ENCODE measurements around the gene WWOX.
"Not testable (repeated sequence)": the region's sequence is repeated elsewhere in the genome, so short reads cannot be mapped to it uniquely, and the experiment has no call there.

WWOX gene

GRCh38 chr16:79021991-79022630 lies 922.7 kb downstream of the WWOX start:
- no peak for DNase-seq (ENCODE audit: low read depth)

GRCh38 chr16:79026117-79026516 lies 926.7 kb downstream of the WWOX start:
- DNase-seq (ENCODE audit: low read depth), result no peak

- DNase-seq (ENCODE audit: low read depth), result no peak
Observed at GRCh38 chr16:79036541-79036940, 937.1 kb downstream of the WWOX start.

- no peak for DNase-seq (ENCODE audit: low read depth)
Observed at GRCh38 chr16:79037521-79038373, 938.3 kb downstream of the WWOX start.

GRCh38 chr16:79041206-79041605 lies 941.8 kb downstream of the WWOX start:
- DNase-seq (ENCODE audit: low read depth), result no peak

DNA sequence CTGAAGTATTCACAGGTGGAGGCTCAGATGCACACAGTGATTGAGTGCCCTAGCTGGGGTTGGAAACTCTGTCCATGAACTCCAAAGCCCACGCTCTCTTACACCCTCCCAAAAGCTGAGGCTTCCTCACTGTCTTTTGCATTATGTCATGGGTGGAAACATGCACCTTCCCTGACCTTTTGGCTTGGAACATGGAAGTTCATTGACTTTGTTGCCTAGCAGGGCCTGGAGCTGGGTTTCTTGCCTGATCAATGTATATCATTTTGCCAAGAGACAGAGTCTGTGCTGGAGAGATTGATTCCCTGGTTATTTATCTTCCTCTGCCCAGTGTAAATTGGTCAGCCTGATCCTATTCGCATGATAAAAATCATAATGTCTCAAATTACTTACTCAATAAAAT lies 942.7 kb downstream of the WWOX start:
- no peak for DNase-seq (ENCODE audit: low read depth)

GRCh38 chr16:79042886-79043285 lies 943.4 kb downstream of the WWOX start:
- DNase-seq (ENCODE audit: low read depth), result no peak

GRCh38 chr16:79045191-79045590 lies 945.7 kb downstream of the WWOX start:
- DNase-seq (ENCODE audit: low read depth), result no peak

- DNase-seq (ENCODE audit: low read depth), result no peak
Observed at GRCh38 chr16:79047337-79047736, 947.9 kb downstream of the WWOX start.

- DNase-seq (ENCODE audit: low read depth), result no peak
Observed at GRCh38 chr16:79049040-79049439, 949.6 kb downstream of the WWOX start.

DNA sequence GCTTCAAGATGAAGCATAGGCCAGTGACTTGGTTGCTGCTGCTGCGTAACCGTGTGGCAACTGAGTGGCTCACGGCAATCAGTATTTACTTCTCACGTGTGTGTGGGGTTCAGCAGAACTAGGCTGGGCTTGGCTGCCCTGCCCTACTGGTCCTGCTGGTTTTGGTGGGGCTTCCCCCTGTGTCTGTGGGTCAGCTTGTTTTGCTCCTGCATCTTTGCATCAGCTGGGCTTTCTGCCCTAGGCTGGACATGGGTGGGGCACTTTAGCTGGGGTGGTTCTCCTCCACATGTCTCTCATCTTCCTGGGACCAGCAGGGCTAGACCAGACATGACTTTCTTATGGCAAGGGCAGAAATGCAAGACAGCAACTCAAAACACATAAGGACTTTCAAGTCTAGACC lies 950.6 kb downstream of the WWOX start:
- DNase-seq (ENCODE audit: low read depth), result no peak

DNA sequence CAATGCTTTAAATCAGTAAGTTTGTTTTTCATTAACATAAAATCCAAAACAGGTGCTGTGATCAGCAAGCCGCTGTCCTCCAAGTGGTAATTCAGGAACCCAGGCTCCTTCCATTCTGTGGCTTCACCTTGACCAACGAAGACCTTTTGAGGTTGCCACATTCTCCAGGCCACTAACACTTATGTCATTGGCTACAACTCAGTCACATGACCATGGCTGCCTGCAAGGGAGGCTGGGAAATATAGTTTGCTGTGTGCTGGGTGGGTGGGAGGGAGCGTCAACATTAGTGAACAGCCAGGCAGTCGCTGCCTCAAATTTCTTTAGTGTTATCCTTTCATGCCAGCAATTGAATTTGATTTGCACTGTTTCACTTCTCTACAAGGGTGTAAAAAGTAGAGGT lies 951.9 kb downstream of the WWOX start:
- DNase-seq (ENCODE audit: low read depth), result no peak

- DNase-seq (ENCODE audit: low read depth), result not testable (repeated sequence)
Observed at GRCh38 chr16:79052198-79052597, 952.7 kb downstream of the WWOX start.

DNA sequence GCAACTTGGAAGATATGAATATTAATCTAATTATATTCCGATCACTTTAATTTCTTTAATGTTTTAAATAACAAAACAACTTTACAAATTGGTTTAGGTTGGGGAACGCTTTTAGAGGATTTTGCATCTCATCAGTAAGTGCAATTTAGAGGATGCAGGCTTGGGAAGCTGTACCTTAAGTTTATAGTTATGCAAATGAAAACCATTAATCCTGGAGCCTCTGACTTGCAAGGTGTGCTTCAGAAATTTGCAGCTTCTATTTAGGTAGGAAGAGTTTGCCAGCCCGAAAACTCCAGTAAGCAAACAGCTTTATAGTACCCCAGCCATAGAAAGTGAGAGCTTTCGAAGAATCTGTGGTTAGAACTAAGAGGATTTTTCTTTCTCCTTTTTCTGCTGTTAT lies 954.1 kb downstream of the WWOX start:
- DNase-seq (ENCODE audit: low read depth), result no peak

DNA sequence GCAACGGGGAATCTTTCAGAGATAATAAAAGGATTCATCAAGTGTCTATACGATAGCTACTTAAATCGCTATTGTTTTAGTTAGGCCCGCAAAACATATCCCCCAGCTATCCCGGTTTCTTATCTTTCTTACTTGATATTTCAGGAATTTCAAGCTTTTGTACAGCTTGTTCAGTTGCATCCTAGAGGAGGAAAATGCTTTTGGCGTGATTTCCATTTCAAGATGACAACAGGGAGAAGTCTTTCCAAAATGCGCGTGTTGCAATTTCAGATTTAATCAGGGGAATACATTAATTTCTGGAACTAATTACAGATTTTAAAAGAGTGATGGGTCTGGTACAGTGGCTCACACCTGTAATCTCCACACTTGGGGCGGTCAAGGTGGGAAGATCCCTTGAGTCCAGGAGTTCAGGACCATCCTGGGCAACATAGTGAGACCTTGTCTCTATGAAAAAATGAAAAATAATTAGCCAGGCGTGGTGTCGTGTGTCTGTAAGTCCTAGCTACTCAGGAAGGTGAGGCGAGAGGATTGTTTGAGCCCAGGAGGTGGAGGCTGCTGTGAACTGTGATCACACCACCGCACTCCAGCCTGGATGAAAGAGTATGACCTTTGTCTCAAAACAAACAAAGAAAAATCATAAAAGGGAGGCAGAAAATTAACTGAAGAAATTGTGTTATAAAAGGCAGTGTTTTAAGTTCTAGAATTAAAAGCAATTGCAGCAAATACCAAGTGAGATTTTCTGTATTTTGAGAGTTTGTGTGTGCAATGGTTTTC lies 954.9 kb downstream of the WWOX start:
- DNase-seq (ENCODE audit: low read depth), result no peak

DNA sequence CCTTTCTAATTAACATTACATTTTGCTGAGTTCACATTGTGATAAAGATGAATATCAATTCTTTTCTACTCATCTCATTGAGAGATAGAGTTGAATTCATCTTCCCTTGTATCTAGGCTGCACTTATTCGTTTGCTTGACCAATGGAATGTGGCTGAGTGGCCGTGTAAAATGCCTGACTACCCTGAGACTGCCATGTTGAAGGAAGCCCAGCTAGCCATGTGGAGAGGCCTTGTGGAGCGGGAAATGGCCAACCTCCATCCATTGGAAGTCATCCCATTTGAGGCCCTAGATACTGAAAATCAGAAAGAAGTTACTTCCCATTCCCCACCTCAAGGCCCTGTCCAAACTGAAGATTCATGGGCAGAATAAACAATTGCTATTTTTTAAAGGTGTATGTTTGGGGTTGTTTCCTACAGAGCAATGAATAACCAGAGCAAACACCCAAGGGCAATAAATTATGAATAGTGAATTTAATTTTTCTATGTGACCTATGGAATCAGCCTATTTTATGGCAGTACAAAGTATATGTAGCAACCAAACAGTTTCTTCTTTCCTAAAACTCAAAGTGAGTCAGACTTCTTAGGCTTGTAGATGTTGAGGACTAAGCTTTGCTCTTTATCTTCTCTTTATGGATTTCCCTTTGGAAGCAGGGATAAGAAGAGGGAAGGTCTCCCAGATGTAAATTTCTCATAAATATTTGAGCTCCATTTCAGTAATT lies 956.0 kb downstream of the WWOX start:
- DNase-seq (ENCODE audit: low read depth), result no peak

- DNase-seq (ENCODE audit: low read depth), result no peak
Observed at GRCh38 chr16:79061181-79061580, 961.7 kb downstream of the WWOX start.

- DNase-seq (ENCODE audit: low read depth), result no peak
Observed at GRCh38 chr16:79062336-79062735, 962.9 kb downstream of the WWOX start.

DNA sequence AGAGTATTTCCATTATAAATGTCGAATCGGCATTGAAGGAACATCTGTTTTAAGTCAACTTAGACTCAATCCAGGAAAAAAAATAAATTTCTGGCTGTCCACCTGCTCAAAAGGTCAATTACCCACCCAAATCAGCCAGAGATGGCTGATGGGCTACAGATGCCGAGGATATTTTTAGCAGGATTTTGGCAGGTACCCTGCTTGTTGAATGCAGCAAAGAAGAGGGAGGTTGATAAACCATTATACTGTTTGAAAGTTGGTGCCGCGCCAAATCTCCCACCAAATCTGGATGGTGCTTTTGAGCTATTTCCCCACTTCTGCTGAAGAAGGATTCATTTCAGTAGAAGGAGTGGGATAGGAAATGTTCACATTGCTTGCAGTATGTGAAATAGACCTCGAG lies 963.4 kb downstream of the WWOX start:
- DNase-seq (ENCODE audit: low read depth), result no peak

- DNase-seq (ENCODE audit: low read depth), result no peak
Observed at GRCh38 chr16:79064256-79064972, 965.0 kb downstream of the WWOX start.

DNA sequence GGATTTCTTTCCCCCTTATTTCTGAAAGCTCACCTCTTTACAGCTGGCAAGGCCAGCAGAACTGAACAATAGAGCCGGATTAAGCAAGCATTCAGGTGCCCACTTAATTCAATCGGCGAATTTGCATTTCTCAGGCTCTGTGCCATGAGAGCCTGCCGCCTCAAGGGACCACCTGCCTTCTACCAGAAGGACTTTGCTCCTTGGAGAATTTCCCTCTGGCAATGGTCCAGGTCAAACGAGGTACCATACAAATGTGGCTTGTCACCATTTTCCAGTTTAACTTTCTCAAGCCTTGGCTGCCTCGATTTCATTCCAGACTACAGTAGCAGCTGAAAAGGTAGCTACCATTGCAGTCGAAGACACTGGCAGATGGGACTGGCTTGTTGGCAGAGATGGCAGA lies 967.1 kb downstream of the WWOX start:
- no peak for DNase-seq (ENCODE audit: low read depth)

- no peak for DNase-seq (ENCODE audit: low read depth)
Observed at GRCh38 chr16:79067600-79067999, 968.1 kb downstream of the WWOX start.

All from CMK (cell line).